GM04504 (cell line): Measurements from ENCODE around the gene CMC4.

ENCODE experiments used
- DNase-seq: peaks from one replicate; pipeline ENCODE4 v3.0.0-alpha.2; 2012; ENCODE audit warnings: low read depth

The CMC4 gene

GRCh38 chrX:155070975-155071693 lies at the start of gene CMC4, which contains the start of the genes BRCC3 and MTCP1:
Gene CMC4, minus strand, starts transcription at chrX:155071136. Its CDS starts 7,113 bp downstream, at chrX:155064023.
Gene BRCC3, plus strand, starts transcription at chrX:155071508. Its CDS starts 20 bp downstream, at chrX:155071528.
Gene MTCP1, minus strand, starts transcription at chrX:155071136. Its CDS starts 5,126 bp downstream, at chrX:155066010.
- peak; percentile 51 for DNase-seq

- DNase-seq, result no peak
These were observed 44.4 kb upstream of the CMC4 start for GRCh38 chrX:155115174-155115819.

- no peak for DNase-seq
These were observed 42.2 kb upstream of the CMC4 start for GRCh38 chrX:155113097-155113496.

GRCh38 chrX:155112171-155112570 lies 41.2 kb upstream of the CMC4 start:
- DNase-seq, result no peak

- no peak for DNase-seq
These were observed 37.5 kb upstream of the CMC4 start for GRCh38 chrX:155108427-155108826.

GRCh38 chrX:155105919-155106318 lies 35.0 kb upstream of the CMC4 start:
- no peak for DNase-seq

GRCh38 chrX:155094468-155095061 lies 23.6 kb upstream of the CMC4 start:
- DNase-seq, result no peak

- no peak for DNase-seq
These were observed 16.2 kb upstream of the CMC4 start for GRCh38 chrX:155086961-155087735.

GRCh38 chrX:155086202-155086840 lies 15.4 kb upstream of the CMC4 start:
- DNase-seq, result peak; percentile 5

- DNase-seq, result no peak
These were observed 851 bp upstream of the CMC4 start for GRCh38 chrX:155071694-155072280.

GRCh38 chrX:155070663-155070974 lies 317 bp downstream of the CMC4 start:
- DNase-seq, result peak; percentile 3

- DNase-seq, result no peak
These were observed 898 bp downstream of the CMC4 start for GRCh38 chrX:155070038-155070437.

GRCh38 chrX:155069414-155069813 lies 1.5 kb downstream of the CMC4 start:
- no peak for DNase-seq

- DNase-seq, result peak; percentile 24
These were observed 2.8 kb downstream of the CMC4 start for GRCh38 chrX:155068165-155068564.

- DNase-seq, result peak; percentile 3
These were observed 5.8 kb downstream of the CMC4 start for GRCh38 chrX:155065035-155065734.

- DNase-seq, result no peak
These were observed 9.2 kb downstream of the CMC4 start for GRCh38 chrX:155061760-155062159.

- peak; percentile 28 for DNase-seq
These were observed 13.8 kb downstream of the CMC4 start for GRCh38 chrX:155056877-155057792.

GRCh38 chrX:155056471-155056870 lies 14.5 kb downstream of the CMC4 start:
- DNase-seq, result no peak

GRCh38 chrX:155055494-155055893 lies 15.4 kb downstream of the CMC4 start:
- no peak for DNase-seq

- no peak for DNase-seq
These were observed 16.7 kb downstream of the CMC4 start for GRCh38 chrX:155054255-155054654.
